Heart left ventricle (tissue), 16 donors: ENCODE measurements around the gene USP32. TPM values are rescaled to one million over a fixed set of nuclear protein-coding genes. Genes with fewer than 3 reads are reported as not detected.
A peak's percentile ranks its signal among the peaks of the same experiment; 100 is the strongest.

ENCODE experiments used
- ATAC-seq, 4 donors: fragments of 200-7000 bp; cut with Tn5 transposase; one replicate each; pipeline ENCODE4 v1.9.1; 2020 to 2022; ENCODE audit warnings: moderate library complexity in 4 of 4, mild to moderate bottlenecking in 3 of 4, moderate number of reproducible peaks in 1 of 4
- DNase-seq, 5 donors: peaks; one replicate each; pipeline ENCODE4 v3.0.0-alpha.2; 2020
- H3K27ac ChIP-seq, 12 donors: fragments of 200-600 bp; sonication (generic) in 4 of 12; one replicate each; pipeline versions ENCODE4 v1.5.0 to v1.8.0; 2016 to 2022; ENCODE audit warnings: mild to moderate bottlenecking in 2 of 12
- H3K27me3 ChIP-seq, 9 donors: fragments of 200-600 bp; sonication (generic) in 2 of 9; one replicate each; pipeline versions ENCODE4 v1.5.1 to v1.8.0; 2016 to 2022; ENCODE audit warnings: mild to moderate bottlenecking in 3 of 9
- H3K36me3 ChIP-seq, 9 donors: fragments of 200-600 bp; sonication (generic) in 2 of 9; one replicate each; pipeline versions ENCODE4 v1.5.0 to v1.8.0; 2018 to 2022; ENCODE audit warnings: mild to moderate bottlenecking in 2 of 9
- H3K4me1 ChIP-seq, 12 donors: fragments of 200-600 bp; sonication (generic) in 4 of 12; one replicate each; pipeline versions ENCODE4 v1.5.0 to v1.8.0; 2016 to 2022; ENCODE audit warnings: mild to moderate bottlenecking in 3 of 12
- H3K4me3 ChIP-seq, 12 donors: fragments of 200-600 bp; sonication (generic) in 4 of 12; one replicate each; pipeline versions ENCODE4 v1.5.0 to v1.8.0; 2017 to 2022; ENCODE audit warnings: mild to moderate bottlenecking in 9 of 12, moderate library complexity in 4 of 12
- H3K9me3 ChIP-seq, 12 donors: fragments of 200-600 bp; sonication (generic) in 4 of 12; one replicate each; pipeline versions ENCODE4 v1.5.0 to v1.8.0; 2016 to 2022; ENCODE audit warnings: mild to moderate bottlenecking in 1 of 12
- CTCF ChIP-seq, 12 donors: fragments of 200-600 bp; sonication (generic) in 4 of 12; IDR thresholded peaks; one replicate each; pipeline versions ENCODE4 v1.5.0 to v1.8.0; 2018 to 2022; ENCODE audit warnings: antibody characterized with exemption in 12 of 12, mild to moderate bottlenecking in 5 of 12
- POLR2A ChIP-seq, 2 donors: fragments of 450-650 bp; IDR thresholded peaks; one replicate each; pipeline ENCODE4 v1.6.1; 2017; ENCODE audit warnings: antibody characterized with exemption in 2 of 2, mild to moderate bottlenecking in 2 of 2, moderate library complexity in 2 of 2
- WGBS, 4 donors: extraction: QIAGEN DNeasy Blood & Tissue Kit in 2 of 4; methylation state at CpG; one replicate each; pipeline versions ENCODE4 v1.1.5 to v1.1.7; 2013 to 2018; 5-methylcytosine and 5-hydroxymethylcytosine counted together
- intact Hi-C, 10 donors: fragments of 100-400 bp; cut with DNase I; formaldehyde crosslinking; loops; one replicate each; pipeline versions ENCODE4 v1.11.1 to v1.14.2; 2022
- long read RNA-seq, 3 donors: library from polyadenylated mRNA; unstranded; transcript quantifications; one replicate each; pipeline ENCODE4 v2.0.0, GENCODE V29; 2020 to 2021
- polyA plus RNA-seq, 2 donors: library from polyadenylated mRNA; stranded (reverse); fragments of 200-250 nt; gene quantifications; one replicate each; pipeline ENCODE4 v1.2.3, GENCODE V29; 2013
- total RNA-seq, 9 donors: library from RNA; depleted of rRNA in 2 of 9; stranded (reverse); fragments of >200 nt in 2 of 9; fragmentation: NEBNext Ultra II Directional in 3 of 9; extraction: Animal tissue kit (Norgen Biotek cat#: 25700) in 3 of 9; gene quantifications; one replicate each; pipeline versions ENCODE4 v1.1.0 to v1.2.4, GENCODE V29; 2016 to 2023
- donor health status: ischemic (EF 13 %, LVEDD 7.1; RV severe dilation, severe dysfunction).
- donor health status: healthy with polysubstance abuse.
- donor health status: DM: no; HTN: yes; CAD: no.
- donor health status: DM: no; HTN: no; CAD: no.
- donor health status: ischemic (EF 25% LVEDD 6.9; RV normal size, moderate dysfunction).
- donor health status: ischemic (EF 25% LVEDD 5.7; RV mildly dilated, moderate dysfunction).
- donor health status: healthy.
- donor health status: DM: yes; HTN: yes; CAD: no.
- donor health status: ischemic (EF 35%, LVEDD 5.7; RV mildly dilated, moderate dysfunction).
- donor health status: nonischemic (EF 11% LVEDD 7.7; RV severe dilation, severe dysfunction).
- donor health status: DM: yes; HTN: yes; CAD: no.
- donor health status: PGD.
- donor health status: ischemic (EF 29% LVEDD 5.4; RV normal size, mild dysfunction).
- donor health status: nonischemic (EF 23%, LVEDD 6.1; RV moderate dilation, normal function).

The USP32 gene
- total RNA-seq = 10 to 100 TPM; 22.0 to 50.0 (median 34.7) TPM
- polyA plus RNA-seq = 10 to 100 TPM in 1 of 2 donors, 1 to 10 TPM in 1; 9.8 to 29.3 TPM
- long read RNA-seq, donor 1, partial matches to known transcripts = 3 of 3 reads
- long read RNA-seq, donor 1, other reads (novel, unspliced or antisense) = 0 of 3 reads
- long read RNA-seq, donor 2, full-length matches to known transcripts = 1 of 8 reads
- long read RNA-seq, donor 2, partial matches to known transcripts = 7 of 8 reads
- long read RNA-seq, donor 2, other reads (novel, unspliced or antisense) = 0 of 8 reads
- long read RNA-seq, donor 3, partial matches to known transcripts = 11 of 13 reads
- long read RNA-seq, donor 3, other reads (novel, unspliced or antisense) = 0 of 13 reads

GRCh38 chr17:60392042-60392844, at the start of gene USP32:
Gene USP32, minus strand, starts transcription at chr17:60392133. Its CDS starts 194 bp downstream, at chr17:60391939.
- H3K27me3 ChIP-seq = no peaks in the 10 kb centered on the region
- peak within 1 kb of the TSS; percentile 86 to 97 (median 94) for H3K27ac ChIP-seq
- no peaks in the 10 kb centered on the region for H3K36me3 ChIP-seq
- 0 to 1% (median 0%) methylated on average over 48 to 68 of the region's 68 CpGs for WGBS, 4 donors
- peak; percentile 98 to 99 (median 99) for DNase-seq
- intact Hi-C loops = no loop called here
- peaks cover 0 to 73% (median 27%) of the 10 kb centered on the region in 12 donors for H3K4me1 ChIP-seq
- peak; percentile 97 to 99 (median 97) for ATAC-seq
- TF ChIP-seq POLR2A (IDR thresholded peaks at IDR 0.05) = peak in 1 of 2 donors; percentile 56
- peak in 8 of 12 donors; percentile 8 to 52 (median 34) for TF ChIP-seq CTCF (IDR thresholded peaks at IDR 0.05)
- H3K4me3 ChIP-seq = peak within 1 kb of the TSS; percentile 45 to 95 (median 84)
- no peaks in the 10 kb centered on the region for H3K9me3 ChIP-seq

GRCh38 chr17:60439501-60439900, 47.6 kb upstream of the USP32 start:
- ATAC-seq (no peak), DNase-seq (no peak)
- H3K4me3 ChIP-seq = no peak overlapping the region
- peaks cover 0 to 11% (median 0%) of the 10 kb centered on the region in 9 donors for H3K36me3 ChIP-seq
- intact Hi-C loops = loop anchor here in 8 of 10 donors (5.0 to 10.0 kb wide), 7 partner anchors 195 to 335 kb away; partner anchors contain the start of gene CA4 (in 1 of the 8)
- TF ChIP-seq CTCF (IDR thresholded peaks at IDR 0.05) (no peak), POLR2A (IDR thresholded peaks at IDR 0.05) (no peak)
- no peak overlapping the region for H3K27ac ChIP-seq
- WGBS, 4 donors = 38 to 49% (median 47%) methylated on average over 2 of the region's 2 CpGs
- no peaks in the 10 kb centered on the region for H3K27me3 ChIP-seq
- H3K9me3 ChIP-seq = no peaks in the 10 kb centered on the region
- H3K4me1 ChIP-seq = peaks cover 0 to 19% (median 1%) of the 10 kb centered on the region in 12 donors

GRCh38 chr17:60436676-60437075, 44.7 kb upstream of the USP32 start:
- intact Hi-C loops = loop anchor here in 8 of 10 donors (1.0 to 10.0 kb wide), 8 partner anchors 198 to 332 kb away; partner anchors contain the start of gene CA4 (in 1 of the 8)
- peaks cover 0 to 12% (median 1%) of the 10 kb centered on the region in 12 donors for H3K4me1 ChIP-seq
- H3K27ac ChIP-seq = no peak overlapping the region
- TF ChIP-seq CTCF (IDR thresholded peaks at IDR 0.05) = no peak
- TF ChIP-seq POLR2A (IDR thresholded peaks at IDR 0.05) = no peak
- no peaks in the 10 kb centered on the region for H3K27me3 ChIP-seq
- DNase-seq (no peak), ATAC-seq (no peak)
- no peaks in the 10 kb centered on the region for H3K9me3 ChIP-seq
- no peaks in the 10 kb centered on the region for H3K36me3 ChIP-seq
- 60 to 62% (median 62%) methylated on average over 5 of the region's 5 CpGs for WGBS, 4 donors
- H3K4me3 ChIP-seq = no peak overlapping the region
